Upper lobe of right lung (tissue), 1 donor: ENCODE results near the gene MAP3K5. TPM values are rescaled to one million over a fixed set of nuclear protein-coding genes. Genes with fewer than 3 reads are reported as not detected.
"Not testable (repeated sequence)": the region's sequence is repeated elsewhere in the genome, so short reads cannot be mapped to it uniquely, and the experiment has no call there.

Experiments used
- ATAC-seq: fragments of 200-7000 bp; cut with Tn5 transposase; one replicate; pipeline ENCODE4 v1.9.1; 2020; ENCODE audit warnings: mild to moderate bottlenecking, moderate library complexity
- DNase-seq: peaks from one replicate; pipeline ENCODE4 v3.0.0-alpha.2; 2020
- H3K27ac ChIP-seq: fragments of 200-600 bp; one replicate; pipeline ENCODE4 v1.8.0; 2022
- H3K27me3 ChIP-seq: fragments of 200-600 bp; one replicate; pipeline ENCODE4 v1.8.0; 2022; ENCODE audit warnings: mild to moderate bottlenecking
- H3K36me3 ChIP-seq: fragments of 200-600 bp; one replicate; pipeline ENCODE4 v1.8.0; 2022
- H3K4me1 ChIP-seq: fragments of 200-600 bp; one replicate; pipeline ENCODE4 v1.8.0; 2022
- H3K4me3 ChIP-seq: fragments of 200-600 bp; one replicate; pipeline ENCODE4 v1.8.0; 2022; ENCODE audit warnings: mild to moderate bottlenecking
- H3K9me3 ChIP-seq: fragments of 200-600 bp; one replicate; pipeline ENCODE4 v1.8.0; 2022
- CTCF ChIP-seq: fragments of 200-600 bp; IDR thresholded peaks from one replicate; pipeline ENCODE4 v1.8.0; 2022; ENCODE audit warnings: antibody characterized with exemption
- intact Hi-C: fragments of 100-400 bp; cut with DNase I; formaldehyde crosslinking; loops from one replicate; pipeline ENCODE4 v1.11.0; 2022
- total RNA-seq: library from RNA; stranded (reverse); fragmentation: NEBNext Ultra II Directional; extraction: Animal tissue kit (Norgen Biotek cat#: 25700); gene quantifications from one replicate; pipeline ENCODE4 v1.2.1, GENCODE V29; 2021
- donor health status: DM: no; HTN: yes; CAD: no; lungs with severe emphysema.

Gene MAP3K5
- total RNA-seq, 1 donor from 2014 or later: 32.5 TPM

GRCh38 chr6:136593748-136594490 is 198.4 kb downstream of the MAP3K5 start:
- TF ChIP-seq CTCF: no peak
- Histone ChIP-seq H3K9me3 (no peaks in the 10 kb centered on the region), H3K4me3 (no peak overlapping the region), H3K36me3 (peaks cover 41% of the 10 kb centered on the region), H3K27me3 (no peaks in the 10 kb centered on the region), H3K27ac (peak overlapping the region; percentile 52), H3K4me1 (peaks cover 14% of the 10 kb centered on the region)
- DNase-seq: no peak
- intact Hi-C loops: no loop called here
- ATAC-seq: peak; percentile 93

GRCh38 chr6:136592930-136593673 is 199.2 kb downstream of the MAP3K5 start:
- H3K27me3 ChIP-seq: no peaks in the 10 kb centered on the region
- no peaks in the 10 kb centered on the region for H3K9me3 ChIP-seq
- no peak overlapping the region for H3K27ac ChIP-seq
- TF ChIP-seq CTCF: no peak
- intact Hi-C loops: no loop called here
- no peak for DNase-seq
- peaks cover 14% of the 10 kb centered on the region for H3K4me1 ChIP-seq
- no peak for ATAC-seq
- peaks cover 49% of the 10 kb centered on the region for H3K36me3 ChIP-seq
- H3K4me3 ChIP-seq: no peak overlapping the region

- intact Hi-C loops: no loop called here
- Histone ChIP-seq H3K27ac (no peak overlapping the region), H3K4me1 (peaks cover 15% of the 10 kb centered on the region), H3K36me3 (peaks cover 57% of the 10 kb centered on the region), H3K4me3 (no peak overlapping the region), H3K27me3 (no peaks in the 10 kb centered on the region), H3K9me3 (no peaks in the 10 kb centered on the region)
- no peak for DNase-seq
- ATAC-seq: no peak
- no peak for TF ChIP-seq CTCF
Observed at GRCh38 chr6:136591617-136592016, 200.7 kb downstream of the MAP3K5 start.

- Histone ChIP-seq H3K36me3 (peaks cover 57% of the 10 kb centered on the region), H3K4me1 (peaks cover 18% of the 10 kb centered on the region)
- H3K4me3 ChIP-seq, H3K27ac ChIP-seq, DNase-seq, H3K27me3 ChIP-seq, H3K9me3 ChIP-seq, ATAC-seq, intact Hi-C loops: not testable (repeated sequence)
Observed at GRCh38 chr6:136590846-136591245, 201.4 kb downstream of the MAP3K5 start.

GRCh38 chr6:136587527-136587926 is 204.8 kb downstream of the MAP3K5 start:
- intact Hi-C loops: no loop called here
- no peak for DNase-seq
- no peak for TF ChIP-seq CTCF

GRCh38 chr6:136586295-136586694 is 206.0 kb downstream of the MAP3K5 start:
- TF ChIP-seq CTCF: no peak
- Histone ChIP-seq H3K27ac (peak overlapping the region; percentile 40), H3K4me3 (no peak overlapping the region), H3K27me3 (no peaks in the 10 kb centered on the region), H3K36me3 (peaks cover 52% of the 10 kb centered on the region), H3K9me3 (no peaks in the 10 kb centered on the region), H3K4me1 (peaks cover 3% of the 10 kb centered on the region)
- DNase-seq (no peak), ATAC-seq (no peak)
- intact Hi-C loops: no loop called here

More at GRCh38 chr6:136587527-136587926, 204.8 kb downstream of the MAP3K5 start:
- Histone ChIP-seq H3K36me3 (peaks cover 55% of the 10 kb centered on the region), H3K4me3 (no peak overlapping the region), H3K4me1 (peaks cover 3% of the 10 kb centered on the region), H3K27ac (no peak overlapping the region), H3K9me3 (no peaks in the 10 kb centered on the region), H3K27me3 (no peaks in the 10 kb centered on the region)
- ATAC-seq: no peak

- H3K36me3 ChIP-seq: peaks cover 52% of the 10 kb centered on the region
- DNase-seq, ATAC-seq, intact Hi-C loops, H3K4me3 ChIP-seq, H3K27me3 ChIP-seq, H3K9me3 ChIP-seq, H3K4me1 ChIP-seq: not testable (repeated sequence)
- peak overlapping the region; percentile 32 for H3K27ac ChIP-seq
Observed at GRCh38 chr6:136585523-136585922, 206.8 kb downstream of the MAP3K5 start.

- ATAC-seq, H3K9me3 ChIP-seq, H3K27me3 ChIP-seq, H3K4me1 ChIP-seq, H3K4me3 ChIP-seq, DNase-seq, intact Hi-C loops: not testable (repeated sequence)
- peaks cover 61% of the 10 kb centered on the region for H3K36me3 ChIP-seq
- H3K27ac ChIP-seq: peak overlapping the region; percentile 64
Observed at GRCh38 chr6:136584290-136584689, 208.0 kb downstream of the MAP3K5 start.
